Activated CD8-positive, alpha-beta T cell treated with anti-CD3 and anti-CD28 coated beads, Interleukin-2, amount 10 ng/mL, durations not matched to agents 7 days and 5 days (primary cell): ENCODE results near the gene ZMYND11. TPM values are rescaled to one million over a fixed set of nuclear protein-coding genes. Genes with fewer than 3 reads are reported as not detected.
"Not testable (repeated sequence)": the region's sequence is repeated elsewhere in the genome, so short reads cannot be mapped to it uniquely, and the experiment has no call there.

ENCODE experiments used
- ATAC-seq: fragments of 150-1000 bp; cut with Tn5 transposase; one replicate; pipeline ENCODE4 v1.10.0; 2021; ENCODE audit warnings: moderate library complexity
- CTCF ChIA-PET: fragments of 350-600 bp; sonication (Branson Sonifier 250); formaldehyde crosslinking; loops from one replicate; lab custom pipeline; 2021; ENCODE audit warnings: antibody characterized with exemption; lab: Charles Lee
- POLR2A ChIA-PET: fragments of 350-600 bp; sonication (Branson Sonifier 250); formaldehyde crosslinking; loops from one replicate; lab custom pipeline; 2021; ENCODE audit warnings: antibody characterized with exemption; lab: Charles Lee
- DNase-seq: peaks from one replicate; pipeline ENCODE4 v3.0.0-alpha.2; 2020
- H3K27ac Mint-ChIP-seq: one replicate; pipeline ENCODE4 v1.8.0; 2021; ENCODE audit warnings: mild to moderate bottlenecking, mixed read lengths
- H3K27me3 Mint-ChIP-seq: one replicate; pipeline ENCODE4 v1.8.0; 2021; ENCODE audit warnings: low read depth, mixed read lengths
- H3K36me3 Mint-ChIP-seq: one replicate; pipeline ENCODE4 v1.8.0; 2021; ENCODE audit warnings: low read depth, mixed read lengths
- H3K4me1 Mint-ChIP-seq: one replicate; pipeline ENCODE4 v1.8.0; 2021; ENCODE audit warnings: low read depth, mixed read lengths
- H3K4me3 Mint-ChIP-seq: one replicate; pipeline ENCODE4 v1.8.0; 2021; ENCODE audit warnings: mild to moderate bottlenecking, mixed read lengths
- H3K9me3 Mint-ChIP-seq: one replicate; pipeline ENCODE4 v1.8.0; 2022; ENCODE audit warnings: mixed read lengths; ENCODE audit not compliant: insufficient read depth
- total RNA-seq, 2 experiments: library from RNA; stranded (reverse); gene quantifications; one replicate each; pipeline ENCODE4 v1.2.3, GENCODE V29; 2021

The ZMYND11 gene
- total RNA-seq, 2 experiments from 2014 or later: 41.3 to 42.0 TPM

DNA sequence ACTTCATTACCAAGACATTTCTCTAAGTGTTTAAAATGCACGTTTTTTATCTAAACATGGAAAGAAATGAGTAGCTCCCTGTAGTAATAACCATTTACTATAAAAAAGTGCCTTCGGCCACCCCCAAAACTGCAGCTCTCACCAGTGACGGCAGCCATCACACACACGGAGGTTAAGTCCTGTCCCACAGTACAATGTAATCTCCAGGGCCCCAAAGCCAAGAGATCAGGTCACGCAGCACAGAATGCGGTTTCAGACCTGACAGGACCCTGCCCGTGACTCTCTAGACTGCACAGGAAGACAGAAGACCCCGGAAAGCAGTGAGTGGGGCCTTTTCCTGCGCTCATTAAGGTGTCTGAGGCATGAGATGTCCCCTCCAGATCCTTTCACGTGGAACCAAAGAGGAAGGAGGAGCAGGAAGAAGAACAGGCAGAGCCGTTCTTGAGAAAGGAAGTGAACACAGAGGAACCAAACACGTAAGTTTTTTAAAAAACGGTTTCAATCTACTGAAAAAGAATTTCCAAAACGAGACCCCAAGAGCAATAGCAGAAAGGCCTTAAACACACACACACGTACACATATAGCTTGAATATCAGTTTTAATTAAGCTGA lies 125.7 kb downstream of the ZMYND11 start:
- no peaks in the 10 kb centered on the region for H3K9me3 Mint-ChIP-seq
- ChIA-PET CTCF (no interaction called here), POLR2A (no interaction called here)
- no peak overlapping the region for H3K4me3 Mint-ChIP-seq
- H3K27me3 Mint-ChIP-seq: no peaks in the 10 kb centered on the region
- H3K27ac Mint-ChIP-seq: peak overlapping the region; percentile 37
- DNase-seq (no peak), ATAC-seq (no peak)
- peaks cover 3% of the 10 kb centered on the region for H3K4me1 Mint-ChIP-seq
- H3K36me3 Mint-ChIP-seq: no peaks in the 10 kb centered on the region

DNA sequence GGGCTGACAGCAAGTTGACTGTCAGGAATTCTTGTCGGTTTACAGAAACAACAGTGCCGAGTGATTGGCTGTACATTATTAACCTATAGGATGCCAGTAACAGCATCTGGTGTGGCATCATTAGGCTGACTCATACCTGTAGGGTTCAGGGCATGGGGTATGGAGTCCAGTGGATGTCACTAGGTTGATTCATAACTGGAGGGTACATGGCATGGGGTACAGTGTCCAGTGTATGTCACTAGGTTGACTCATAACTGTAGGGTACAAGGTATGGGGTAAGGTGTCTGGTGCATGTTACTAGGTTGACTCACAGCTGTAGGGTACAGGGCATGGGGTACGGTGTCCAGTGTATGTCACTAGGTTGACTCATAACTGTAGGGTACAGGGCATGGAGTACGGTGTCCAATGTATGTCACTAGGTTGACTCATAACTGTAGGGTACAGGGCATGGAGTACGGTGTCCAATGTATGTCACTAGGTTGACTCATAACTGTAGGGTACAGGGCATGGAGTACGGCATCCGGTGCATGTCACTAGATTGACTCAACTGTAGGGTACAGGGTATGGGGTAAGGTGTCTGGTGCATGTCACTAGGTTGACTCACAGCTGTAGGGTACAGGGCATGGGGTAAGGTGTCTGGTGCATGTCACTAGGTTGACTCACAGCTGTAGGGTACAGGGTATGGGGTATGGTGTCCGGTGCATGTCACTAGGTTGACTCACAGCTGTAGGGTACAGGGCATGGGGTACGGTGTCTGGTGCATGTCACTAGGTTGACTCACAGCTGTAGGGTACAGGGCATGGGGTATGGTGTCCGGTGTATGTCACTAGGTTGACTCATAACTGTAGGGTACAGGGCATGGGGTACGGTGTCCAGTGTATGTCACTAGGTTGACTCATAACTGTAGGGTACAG lies 129.2 kb downstream of the ZMYND11 start:
- H3K27ac Mint-ChIP-seq, H3K4me1 Mint-ChIP-seq, DNase-seq, CTCF ChIA-PET, H3K4me3 Mint-ChIP-seq, POLR2A ChIA-PET, H3K9me3 Mint-ChIP-seq, H3K36me3 Mint-ChIP-seq, ATAC-seq, H3K27me3 Mint-ChIP-seq: not testable (repeated sequence)

DNA sequence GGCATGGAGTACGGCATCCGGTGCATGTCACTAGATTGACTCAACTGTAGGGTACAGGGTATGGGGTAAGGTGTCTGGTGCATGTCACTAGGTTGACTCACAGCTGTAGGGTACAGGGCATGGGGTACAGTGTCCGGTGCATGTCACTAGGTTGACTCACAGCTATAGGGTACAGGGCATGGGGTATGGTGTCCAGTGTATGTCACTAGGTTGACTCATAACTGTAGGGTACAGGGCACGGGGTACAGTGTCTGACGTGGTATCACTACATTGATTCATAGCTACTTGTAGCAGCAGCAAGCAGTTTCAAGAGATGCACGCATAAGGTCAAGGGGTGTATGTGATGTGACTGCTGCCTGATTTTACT lies 129.8 kb downstream of the ZMYND11 start:
- H3K4me3 Mint-ChIP-seq, H3K36me3 Mint-ChIP-seq, POLR2A ChIA-PET, DNase-seq, CTCF ChIA-PET, H3K4me1 Mint-ChIP-seq, H3K27ac Mint-ChIP-seq, ATAC-seq, H3K27me3 Mint-ChIP-seq, H3K9me3 Mint-ChIP-seq: not testable (repeated sequence)

DNA sequence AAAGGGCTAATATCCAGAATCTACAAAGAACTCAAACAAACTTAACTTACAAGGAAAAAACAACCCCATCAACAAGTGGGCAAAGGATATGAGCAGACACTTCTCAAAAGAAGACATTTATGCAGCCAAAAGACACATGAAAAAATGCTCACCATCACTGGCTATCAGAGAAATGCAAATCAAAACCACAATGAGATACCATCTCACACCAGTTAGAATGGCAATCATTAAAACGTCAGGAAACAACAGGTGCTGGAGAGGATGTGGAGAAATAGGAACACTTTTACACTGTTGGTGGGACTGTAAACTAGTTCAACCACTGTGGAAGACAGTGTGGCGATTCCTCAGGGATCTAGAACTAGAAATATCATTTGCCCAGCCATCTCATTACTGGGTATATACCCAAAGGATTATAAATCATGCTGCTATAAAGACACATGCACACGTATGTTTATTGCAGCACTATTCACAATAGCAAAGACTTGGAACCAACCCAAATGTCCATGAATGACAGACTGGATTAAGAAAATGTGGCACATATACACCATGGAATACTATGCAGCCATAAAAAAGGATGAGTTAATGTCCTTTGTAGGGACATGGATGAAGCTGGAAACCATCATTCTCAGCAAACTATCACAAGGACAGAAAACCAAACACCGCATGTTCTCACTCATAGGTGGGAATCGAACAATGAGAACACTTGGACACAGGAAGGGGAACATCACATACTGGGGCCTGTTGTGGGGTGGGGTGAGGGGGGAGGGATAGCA lies 130.7 kb downstream of the ZMYND11 start:
- ATAC-seq, H3K27me3 Mint-ChIP-seq, H3K36me3 Mint-ChIP-seq, POLR2A ChIA-PET, H3K9me3 Mint-ChIP-seq, H3K4me1 Mint-ChIP-seq, CTCF ChIA-PET, DNase-seq, H3K4me3 Mint-ChIP-seq, H3K27ac Mint-ChIP-seq: not testable (repeated sequence)

DNA sequence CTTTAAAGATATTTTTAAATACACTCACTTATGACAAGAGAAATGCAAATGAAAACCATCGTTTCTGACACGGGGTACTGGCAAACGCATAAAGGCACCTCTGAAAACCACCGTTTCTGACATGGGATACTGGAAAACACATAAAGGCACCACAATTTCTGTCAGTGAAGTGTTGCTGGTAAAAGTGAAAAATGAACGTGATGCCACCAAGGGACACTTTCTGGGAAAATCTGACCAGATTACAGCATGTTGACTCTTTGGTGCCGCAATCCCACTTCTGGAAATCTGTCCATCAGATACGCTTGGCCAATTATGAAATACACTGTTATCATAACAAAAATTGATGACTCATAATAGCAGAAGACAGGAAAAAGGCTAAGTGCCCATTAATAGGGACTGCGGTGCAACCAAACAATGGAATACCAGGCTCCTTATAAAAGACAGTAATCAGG lies 131.7 kb downstream of the ZMYND11 start:
- no peak for DNase-seq
- H3K27me3 Mint-ChIP-seq: no peaks in the 10 kb centered on the region
- H3K4me3 Mint-ChIP-seq: no peak overlapping the region
- CTCF ChIA-PET: no interaction called here
- H3K4me1 Mint-ChIP-seq: peaks cover 3% of the 10 kb centered on the region
- H3K36me3 Mint-ChIP-seq: no peaks in the 10 kb centered on the region
- POLR2A ChIA-PET: no interaction called here
- H3K9me3 Mint-ChIP-seq: no peaks in the 10 kb centered on the region
- no peak overlapping the region for H3K27ac Mint-ChIP-seq
- no peak for ATAC-seq

DNA sequence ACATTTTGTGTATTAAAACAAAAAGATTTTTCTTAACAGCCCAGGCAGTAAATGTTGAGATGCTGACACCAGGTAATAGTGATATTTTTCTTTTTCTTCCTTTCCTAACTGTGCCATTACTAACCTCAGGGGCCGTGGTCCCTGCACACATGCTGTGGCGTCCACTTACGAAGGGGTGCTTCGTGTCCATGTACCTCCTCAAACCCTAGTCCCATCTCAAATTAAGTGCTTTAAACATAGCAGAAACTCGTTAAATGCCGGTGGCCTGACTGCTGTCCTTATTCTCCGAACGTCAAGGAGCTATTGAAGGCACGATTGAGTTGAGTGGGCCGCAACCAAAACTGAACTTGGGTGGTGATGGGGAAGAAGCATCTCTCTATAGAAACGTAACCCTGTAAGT lies 132.4 kb downstream of the ZMYND11 start:
- POLR2A ChIA-PET: no interaction called here
- Mint-ChIP-seq H3K27me3 (no peaks in the 10 kb centered on the region), H3K4me3 (no peak overlapping the region), H3K4me1 (peaks cover 3% of the 10 kb centered on the region), H3K27ac (no peak overlapping the region), H3K9me3 (no peaks in the 10 kb centered on the region), H3K36me3 (no peaks in the 10 kb centered on the region)
- DNase-seq: no peak
- no peak for ATAC-seq
- CTCF ChIA-PET: no interaction called here

DNA sequence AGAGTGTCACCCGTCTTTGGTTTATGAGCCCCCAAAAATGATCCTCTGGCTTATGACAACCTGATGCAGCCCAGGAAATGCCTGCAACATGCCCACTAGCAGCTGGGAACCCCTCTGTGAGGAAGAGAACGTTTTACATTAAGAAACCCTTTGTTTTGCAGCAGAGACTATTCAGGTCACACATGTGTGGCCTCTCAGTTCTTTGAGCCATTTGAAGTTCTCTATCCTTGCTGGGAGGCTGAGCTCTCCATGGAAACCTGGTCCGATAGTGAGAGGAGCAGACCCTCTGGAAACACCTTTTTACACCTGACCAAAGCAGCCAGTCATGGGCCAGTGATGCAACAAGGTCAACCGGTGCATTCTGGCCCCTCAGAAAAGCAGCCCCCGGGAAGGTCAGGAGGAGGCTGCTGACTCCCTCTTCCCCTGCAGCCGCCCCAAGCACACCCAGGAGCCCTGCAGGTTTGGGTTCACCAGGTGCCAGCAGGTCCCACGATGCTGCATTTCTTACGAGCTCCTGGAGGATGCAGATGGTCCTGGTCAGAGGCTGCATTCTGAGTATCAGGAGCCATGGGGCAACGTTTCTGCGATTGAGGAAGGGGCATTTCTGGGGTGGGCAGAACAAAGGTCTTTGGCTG lies 134.3 kb downstream of the ZMYND11 start:
- CTCF ChIA-PET: no interaction called here
- Mint-ChIP-seq H3K4me3 (no peak overlapping the region), H3K27me3 (no peaks in the 10 kb centered on the region), H3K36me3 (no peaks in the 10 kb centered on the region), H3K4me1 (peaks cover 3% of the 10 kb centered on the region), H3K27ac (no peak overlapping the region), H3K9me3 (no peaks in the 10 kb centered on the region)
- no peak for ATAC-seq
- POLR2A ChIA-PET: no interaction called here
- DNase-seq: no peak

DNA sequence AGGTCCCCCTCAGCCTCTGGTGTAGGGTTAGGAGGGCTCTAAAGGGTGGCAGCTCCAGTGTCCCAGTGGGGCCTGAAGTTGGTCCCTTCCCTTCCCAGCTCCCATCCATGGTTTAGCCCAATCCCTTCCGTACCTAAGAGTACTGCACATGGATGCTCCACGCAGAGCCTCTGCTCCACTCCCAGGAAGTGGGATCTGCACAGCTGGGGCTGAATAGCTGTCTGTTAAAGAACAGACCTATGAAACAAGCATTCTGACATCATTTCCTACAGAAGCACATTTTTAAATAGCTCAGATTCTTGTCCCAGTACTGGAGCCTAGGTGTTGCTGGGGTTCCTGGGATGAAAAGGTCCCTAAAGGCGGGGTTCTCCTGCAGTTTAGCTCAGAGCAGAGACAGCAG lies 135.9 kb downstream of the ZMYND11 start:
- Mint-ChIP-seq H3K36me3 (no peaks in the 10 kb centered on the region), H3K4me3 (no peak overlapping the region), H3K27me3 (no peaks in the 10 kb centered on the region), H3K9me3 (no peaks in the 10 kb centered on the region), H3K27ac (no peak overlapping the region), H3K4me1 (no peaks in the 10 kb centered on the region)
- POLR2A ChIA-PET: no interaction called here
- CTCF ChIA-PET: no interaction called here
- ATAC-seq: no peak
- no peak for DNase-seq

DNA sequence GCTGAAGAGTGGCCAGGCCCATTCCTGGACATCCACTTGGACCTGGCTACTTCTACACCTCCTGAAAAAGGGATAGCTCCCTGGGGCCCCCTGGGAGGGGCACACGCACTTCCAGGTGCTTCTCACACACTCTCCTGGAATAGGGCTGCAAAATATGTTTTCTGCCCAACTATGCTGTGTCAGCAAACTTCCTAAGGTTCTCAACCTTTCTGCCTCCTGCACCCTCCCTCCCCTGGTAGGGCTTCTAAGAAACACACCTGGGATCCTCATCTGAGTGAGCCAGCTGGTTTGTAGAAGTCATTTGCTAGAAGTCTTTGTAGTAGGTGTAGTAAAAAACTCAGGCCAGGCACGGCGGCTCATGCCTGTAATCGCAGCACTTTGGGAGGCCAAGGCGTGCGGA lies 136.5 kb downstream of the ZMYND11 start:
- Mint-ChIP-seq H3K36me3 (no peaks in the 10 kb centered on the region), H3K27ac (no peak overlapping the region), H3K4me1 (no peaks in the 10 kb centered on the region), H3K9me3 (no peaks in the 10 kb centered on the region), H3K27me3 (no peaks in the 10 kb centered on the region), H3K4me3 (no peak overlapping the region)
- ATAC-seq: no peak
- ChIA-PET POLR2A (no interaction called here), CTCF (no interaction called here)
- DNase-seq: no peak

DNA sequence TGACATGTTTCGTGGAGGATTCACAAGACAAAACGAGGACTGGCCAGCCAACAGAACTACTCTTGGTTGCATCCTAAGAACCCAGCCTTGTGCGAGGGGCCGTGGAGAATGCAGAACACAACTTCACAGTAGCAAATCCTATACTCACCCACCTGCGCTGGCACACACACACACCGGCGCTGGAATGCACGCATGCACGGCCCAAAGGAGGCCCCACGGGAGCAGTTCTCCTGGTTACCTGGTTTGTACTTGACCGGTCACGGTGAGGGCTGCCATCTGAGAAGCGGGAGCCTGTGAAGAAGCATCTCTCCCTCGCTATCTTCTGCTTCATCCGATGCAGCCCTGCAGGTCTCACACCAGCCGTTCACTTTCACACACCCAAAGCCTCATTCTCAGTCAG lies 137.8 kb downstream of the ZMYND11 start:
- Mint-ChIP-seq H3K27me3 (no peaks in the 10 kb centered on the region), H3K9me3 (no peaks in the 10 kb centered on the region), H3K4me3 (no peak overlapping the region), H3K36me3 (no peaks in the 10 kb centered on the region), H3K4me1 (no peaks in the 10 kb centered on the region), H3K27ac (no peak overlapping the region)
- DNase-seq (no peak), ATAC-seq (no peak)
- ChIA-PET CTCF (interaction anchor here (1.1 kb wide), 1 partner anchor 10 kb away, joined by 3 read pairs; no protein-coding TSS in a partner anchor), POLR2A (no interaction called here)

DNA sequence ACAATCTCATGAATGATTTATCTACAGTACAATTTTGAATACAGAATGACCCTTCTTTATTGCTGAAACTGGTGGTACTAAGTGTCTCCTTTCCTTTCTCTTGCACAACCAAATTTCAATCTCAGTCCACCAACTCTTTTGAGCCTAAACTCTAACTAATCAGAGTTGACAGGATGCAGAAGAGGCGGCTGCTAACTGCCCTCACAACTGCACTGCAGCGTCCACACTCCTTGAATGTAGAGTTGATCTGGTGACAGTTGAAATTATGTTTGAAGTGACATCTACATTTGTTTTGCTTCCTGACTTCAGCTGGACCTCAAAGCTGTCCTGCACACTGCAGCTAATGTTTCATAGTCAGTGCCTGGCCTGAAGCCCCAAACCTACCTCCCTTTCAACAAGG lies 139.6 kb downstream of the ZMYND11 start:
- no peak overlapping the region for H3K4me3 Mint-ChIP-seq

More for the DNA sequence above, 139.6 kb downstream of the ZMYND11 start:
- H3K27ac Mint-ChIP-seq: no peak overlapping the region
- ChIA-PET POLR2A (no interaction called here), CTCF (no interaction called here)
- H3K36me3 Mint-ChIP-seq: no peaks in the 10 kb centered on the region
- H3K27me3 Mint-ChIP-seq: no peaks in the 10 kb centered on the region
- H3K9me3 Mint-ChIP-seq: no peaks in the 10 kb centered on the region
- ATAC-seq (no peak), DNase-seq (no peak)
- no peaks in the 10 kb centered on the region for H3K4me1 Mint-ChIP-seq
